Glutamatergic neuron (in vitro differentiated cells): Measurements from ENCODE around the gene HTT-AS. TPM values are rescaled to one million over a fixed set of nuclear protein-coding genes. Genes with fewer than 3 reads are reported as not detected.

ENCODE experiments used
- DNase-seq: peaks from one replicate; pipeline ENCODE4 v3.0.0; 2022
- H3K27ac Mint-ChIP-seq: one replicate; pipeline ENCODE4 v1.8.0; 2020; ENCODE audit warnings: mild to moderate bottlenecking, mixed read lengths, inconsistent platforms; ENCODE audit not compliant: unreplicated experiment
- H3K27me3 Mint-ChIP-seq: one replicate; pipeline ENCODE4 v1.8.0; 2020; ENCODE audit warnings: mild to moderate bottlenecking, moderate library complexity, mixed read lengths, inconsistent platforms; ENCODE audit not compliant: unreplicated experiment
- H3K36me3 Mint-ChIP-seq: one replicate; pipeline ENCODE4 v1.8.0; 2020; ENCODE audit warnings: mild to moderate bottlenecking, mixed read lengths, inconsistent platforms; ENCODE audit not compliant: unreplicated experiment
- H3K4me1 Mint-ChIP-seq: one replicate; pipeline ENCODE4 v1.8.0; 2020; ENCODE audit warnings: mild to moderate bottlenecking, low read depth, mixed read lengths, inconsistent platforms; ENCODE audit not compliant: unreplicated experiment
- H3K4me3 Mint-ChIP-seq: one replicate; pipeline ENCODE4 v1.8.0; 2020; ENCODE audit warnings: mild to moderate bottlenecking, mixed read lengths, inconsistent platforms; ENCODE audit not compliant: unreplicated experiment
- H3K9me3 Mint-ChIP-seq: one replicate; pipeline ENCODE4 v1.8.0; 2020; ENCODE audit warnings: mild to moderate bottlenecking, moderate library complexity, mixed read lengths, inconsistent platforms; ENCODE audit not compliant: unreplicated experiment
- CTCF ChIP-seq: fragments of 200-600 bp; sonication (generic); IDR thresholded peaks from one replicate; pipeline ENCODE4 v1.5.0; 2021; ENCODE audit not compliant: partially characterized antibody, unreplicated experiment
- long read RNA-seq: library from polyadenylated mRNA; unstranded; transcript quantifications from one replicate; pipeline ENCODE4 v2.0.0, GENCODE V29; 2020; ENCODE audit not compliant: unreplicated experiment
- total RNA-seq: library from RNA; stranded (reverse); fragmentation: NEBNext Ultra II Directional; extraction: Animal tissue kit (Norgen Biotek cat#: 25700); gene quantifications from one replicate; pipeline ENCODE4 v1.2.1, GENCODE V29; 2021; ENCODE audit not compliant: unreplicated experiment

The HTT-AS gene
- total RNA-seq: not detected
- long read RNA-seq: 0 reads

GRCh38 chr4:3074078-3074845 is at the start of gene HTT-AS, which contains the start of gene HTT:
TSS of gene HTT-AS (minus strand) at chr4:3074538.
TSS of gene HTT (plus strand) at chr4:3074681. CDS start at chr4:3074826, 145 bp downstream.
- TF ChIP-seq CTCF: no peak
- H3K27ac Mint-ChIP-seq: peak within 1 kb of the TSS; percentile 96
- H3K27me3 Mint-ChIP-seq: peaks cover 10% of the 10 kb centered on the region
- H3K9me3 Mint-ChIP-seq: peaks cover 7% of the 10 kb centered on the region
- DNase-seq: peak; percentile 98
- H3K36me3 Mint-ChIP-seq: no peaks in the 10 kb centered on the region
- peak within 1 kb of the TSS; percentile 91 for H3K4me3 Mint-ChIP-seq
- peaks cover 16% of the 10 kb centered on the region for H3K4me1 Mint-ChIP-seq

GRCh38 chr4:3123181-3123671 is 48.9 kb upstream of the HTT-AS start:
- peaks cover 14% of the 10 kb centered on the region for H3K36me3 Mint-ChIP-seq
- no peaks in the 10 kb centered on the region for H3K27me3 Mint-ChIP-seq
- peaks cover 11% of the 10 kb centered on the region for H3K4me1 Mint-ChIP-seq
- no peak for DNase-seq
- peak overlapping the region; percentile 44 for H3K27ac Mint-ChIP-seq
- no peak for TF ChIP-seq CTCF
- no peak overlapping the region for H3K4me3 Mint-ChIP-seq
- no peaks in the 10 kb centered on the region for H3K9me3 Mint-ChIP-seq

GRCh38 chr4:3122081-3122563 is 47.8 kb upstream of the HTT-AS start:
- no peak for TF ChIP-seq CTCF

GRCh38 chr4:3121596-3121995 is 47.3 kb upstream of the HTT-AS start:
- no peaks in the 10 kb centered on the region for H3K9me3 Mint-ChIP-seq
- H3K36me3 Mint-ChIP-seq: peaks cover 14% of the 10 kb centered on the region
- no peak for TF ChIP-seq CTCF
- H3K27ac Mint-ChIP-seq: no peak overlapping the region
- DNase-seq: no peak
- H3K27me3 Mint-ChIP-seq: no peaks in the 10 kb centered on the region
- H3K4me3 Mint-ChIP-seq: no peak overlapping the region
- peaks cover 11% of the 10 kb centered on the region for H3K4me1 Mint-ChIP-seq

More at GRCh38 chr4:3122081-3122563, 47.8 kb upstream of the HTT-AS start:
- no peaks in the 10 kb centered on the region for H3K9me3 Mint-ChIP-seq
- H3K36me3 Mint-ChIP-seq: peaks cover 14% of the 10 kb centered on the region
- H3K27ac Mint-ChIP-seq: peak overlapping the region; percentile 18
- DNase-seq: no peak
- peaks cover 11% of the 10 kb centered on the region for H3K4me1 Mint-ChIP-seq
- no peaks in the 10 kb centered on the region for H3K27me3 Mint-ChIP-seq
- H3K4me3 Mint-ChIP-seq: no peak overlapping the region

GRCh38 chr4:3121110-3121509 is 46.8 kb upstream of the HTT-AS start:
- H3K36me3 Mint-ChIP-seq: peaks cover 14% of the 10 kb centered on the region
- H3K4me3 Mint-ChIP-seq: no peak overlapping the region
- peaks cover 11% of the 10 kb centered on the region for H3K4me1 Mint-ChIP-seq

More at GRCh38 chr4:3121110-3121509, 46.8 kb upstream of the HTT-AS start:
- Mint-ChIP-seq H3K27ac (no peak overlapping the region), H3K9me3 (no peaks in the 10 kb centered on the region), H3K27me3 (no peaks in the 10 kb centered on the region)
- no peak for DNase-seq
- no peak for TF ChIP-seq CTCF
